NCI-H526 (cell line): ENCODE data around the gene SGSM2.
"Not testable (repeated sequence)": the region's sequence is repeated elsewhere in the genome, so short reads cannot be mapped to it uniquely, and the experiment has no call there.

Experiments used
- DNase-seq, 2 experiments: peaks; one replicate each; lab custom pipeline; 2025; lab: John Stamatoyannopoulos, UW

Gene SGSM2

GRCh38 chr17:2336852-2337543, at the start of gene SGSM2:
SGSM2 (plus strand) TSS chr17:2337501; CDS start chr17:2337689, 188 bp downstream.
- DNase-seq: peak in 1 of 2 experiments; percentile 67

DNA sequence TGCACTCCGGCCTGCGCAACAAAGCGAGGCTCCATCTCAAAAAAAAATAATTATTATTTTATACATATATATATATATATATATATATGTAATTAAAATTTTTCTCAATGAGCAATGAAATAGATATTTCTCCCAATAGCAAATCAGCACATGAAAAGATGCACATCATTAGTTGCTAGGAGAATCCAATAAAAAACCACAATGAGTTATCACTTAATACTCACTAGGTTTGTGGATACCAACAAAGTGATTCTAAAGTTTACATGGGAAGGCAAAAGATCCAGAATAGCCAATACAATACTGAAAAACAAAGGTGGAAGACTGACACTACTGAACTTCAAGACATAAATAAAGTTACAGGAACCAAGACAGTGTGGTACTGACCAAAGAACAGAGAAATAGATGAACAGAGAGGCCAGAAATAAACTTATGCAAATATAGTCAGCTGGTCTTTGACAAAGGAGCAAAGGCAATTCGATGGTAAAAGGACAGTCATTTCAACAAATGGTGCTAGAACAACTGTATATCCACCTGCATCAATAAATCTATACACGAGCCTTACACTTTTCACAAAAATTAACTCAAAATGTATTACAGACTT, 47.3 kb upstream of the SGSM2 start:
- DNase-seq: no peak

DNA sequence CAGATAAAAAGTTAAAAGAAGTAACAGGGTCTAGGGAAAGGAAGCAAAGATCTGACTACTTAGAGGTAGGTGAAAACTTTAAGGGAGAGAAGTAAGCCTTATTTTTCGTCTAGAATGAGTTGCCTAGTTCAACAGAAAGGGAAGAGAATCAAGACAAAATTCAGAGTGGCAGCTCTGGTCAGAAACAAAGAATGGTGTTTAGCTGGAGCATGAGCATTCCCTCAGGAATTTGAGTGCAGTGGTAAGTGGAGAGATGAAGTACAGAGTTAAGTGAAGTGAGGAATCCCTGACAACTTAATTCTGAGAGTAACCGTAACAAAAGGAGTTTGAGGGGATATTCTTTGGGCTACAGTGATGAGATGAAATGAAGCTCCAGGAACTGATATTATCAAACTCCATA, 45.2 kb upstream of the SGSM2 start:
- no peak for DNase-seq

DNA sequence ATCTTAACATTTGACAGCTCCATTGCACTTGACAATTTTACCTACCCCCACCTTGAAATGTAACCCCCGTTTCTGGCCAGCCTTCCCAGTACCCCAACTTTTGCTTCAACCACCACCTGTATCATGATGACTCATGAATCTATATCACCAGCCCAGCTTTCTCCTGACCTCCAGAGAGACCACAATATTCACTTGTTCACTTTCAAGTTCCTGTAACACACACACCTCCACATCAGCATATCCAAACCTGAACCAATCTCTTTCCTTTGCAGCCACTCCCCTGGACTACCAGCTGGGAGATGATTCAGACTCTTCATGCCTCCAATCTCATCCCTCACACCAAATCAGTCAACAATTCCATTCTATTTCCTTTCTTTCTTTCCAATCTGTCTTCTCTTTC, 41.7 kb upstream of the SGSM2 start:
- no peak for DNase-seq

- DNase-seq: no peak
Measured at GRCh38 chr17:2297023-2297422, 40.3 kb upstream of the SGSM2 start.

DNA sequence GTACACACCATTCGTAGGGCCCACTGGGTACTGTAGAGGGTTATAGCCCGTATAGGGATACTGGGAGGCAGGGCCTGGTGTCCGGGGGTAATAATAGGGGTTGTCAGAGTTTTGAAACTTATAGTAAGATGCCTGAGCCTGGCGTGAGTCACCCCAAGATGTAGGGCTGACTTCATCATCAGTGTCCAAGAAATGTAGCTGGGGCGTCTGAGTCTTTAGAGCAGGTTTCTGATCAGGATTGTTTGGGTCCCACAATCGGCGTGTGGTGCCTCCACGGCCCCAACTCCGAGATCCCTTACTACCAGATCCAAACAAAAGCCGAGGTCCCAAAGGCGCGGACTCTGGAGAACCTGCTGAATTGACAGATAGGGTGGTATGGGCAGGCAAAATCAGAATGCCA, 38.2 kb upstream of the SGSM2 start:
- no peak for DNase-seq

GRCh38 chr17:2299756-2300155, 37.5 kb upstream of the SGSM2 start:
- no peak for DNase-seq

- no peak for DNase-seq
Measured at GRCh38 chr17:2302778-2303203, 34.5 kb upstream of the SGSM2 start.

- peak; percentile 69 to 88 for DNase-seq
Measured at GRCh38 chr17:2303204-2304188, 33.8 kb upstream of the SGSM2 start, which contains the start of the genes SMG6 and SRR. SMG6 (minus strand) TSS chr17:2303785; CDS start chr17:2303720, 65 bp downstream. SRR (plus strand) TSS chr17:2303950; CDS start chr17:2315561, 11,611 bp downstream.

GRCh38 chr17:2304931-2305330, 32.4 kb upstream of the SGSM2 start:
- no peak for DNase-seq

GRCh38 chr17:2309338-2310154, 27.8 kb upstream of the SGSM2 start:
- no peak for DNase-seq

DNA sequence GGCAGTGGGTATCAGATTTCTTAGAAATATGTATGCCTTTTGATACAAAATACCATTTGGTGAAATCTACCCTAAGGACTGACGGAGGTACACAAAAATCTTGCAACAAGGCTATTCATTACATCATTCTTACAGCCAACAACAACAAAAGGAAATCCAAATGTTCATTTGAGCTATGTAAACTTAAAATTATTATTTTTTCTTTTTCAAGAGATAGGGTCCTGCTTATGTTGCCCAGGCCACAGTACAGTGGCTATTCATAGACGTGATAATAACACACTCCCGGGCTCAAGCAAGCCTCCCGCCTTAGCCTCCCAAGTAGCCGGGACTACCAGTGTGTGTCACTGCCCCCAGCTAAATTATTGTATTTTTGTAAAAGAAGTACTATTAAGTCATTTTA, 24.6 kb upstream of the SGSM2 start:
- DNase-seq: no peak

DNA sequence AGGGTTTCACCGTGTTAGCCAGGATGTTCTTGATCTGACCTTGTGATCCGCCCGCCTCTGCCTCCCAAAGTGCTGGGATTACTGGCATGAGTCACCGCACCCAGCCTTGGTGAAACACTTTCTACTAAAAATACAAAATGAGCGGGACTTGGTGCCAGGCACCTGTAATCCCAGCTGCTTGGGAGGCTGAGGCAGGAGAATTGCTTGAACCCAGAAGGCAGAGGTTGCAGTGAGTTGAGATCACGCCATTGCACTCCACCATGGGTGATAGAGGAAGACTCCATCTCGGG, 20.4 kb upstream of the SGSM2 start:
- DNase-seq: not testable (repeated sequence)

GRCh38 chr17:2317796-2318195, 19.5 kb upstream of the SGSM2 start:
- no peak for DNase-seq

DNA sequence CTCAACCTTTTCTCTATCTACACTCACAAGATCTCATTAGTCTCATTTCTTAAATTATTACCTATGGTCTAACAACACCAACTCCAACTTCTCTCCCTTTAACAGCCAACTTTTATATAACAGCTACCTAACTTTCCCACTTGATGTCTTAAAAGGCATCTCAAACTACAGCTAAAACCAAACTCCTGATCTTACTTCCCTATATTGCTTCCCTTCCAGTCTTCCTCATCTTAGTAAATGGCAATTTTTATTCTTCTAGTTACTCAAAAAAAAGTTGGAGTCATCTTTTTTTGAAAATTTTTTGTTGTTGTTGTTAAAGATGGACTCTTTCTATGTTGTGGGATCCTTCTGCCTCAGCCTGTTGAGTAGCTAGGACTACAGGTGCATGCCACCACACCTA, 18.2 kb upstream of the SGSM2 start:
- DNase-seq: no peak

DNA sequence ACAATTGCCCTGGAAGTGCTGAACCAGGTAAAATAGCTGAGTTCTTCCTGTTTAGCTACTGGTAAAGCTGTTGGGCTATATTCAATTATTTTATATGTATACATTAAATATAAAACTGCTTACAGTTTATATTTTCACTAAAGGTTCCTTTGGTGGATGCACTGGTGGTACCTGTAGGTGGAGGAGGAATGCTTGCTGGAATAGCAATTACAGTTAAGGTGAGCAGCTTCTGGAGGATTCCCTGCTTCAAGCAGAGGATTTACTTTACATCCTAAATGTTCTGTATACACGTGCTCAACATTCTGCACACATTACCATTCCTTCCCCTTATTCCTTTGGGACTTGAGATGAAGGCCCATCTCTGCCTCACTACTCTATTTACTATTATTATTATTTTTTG, 15.9 kb upstream of the SGSM2 start:
- no peak for DNase-seq

DNA sequence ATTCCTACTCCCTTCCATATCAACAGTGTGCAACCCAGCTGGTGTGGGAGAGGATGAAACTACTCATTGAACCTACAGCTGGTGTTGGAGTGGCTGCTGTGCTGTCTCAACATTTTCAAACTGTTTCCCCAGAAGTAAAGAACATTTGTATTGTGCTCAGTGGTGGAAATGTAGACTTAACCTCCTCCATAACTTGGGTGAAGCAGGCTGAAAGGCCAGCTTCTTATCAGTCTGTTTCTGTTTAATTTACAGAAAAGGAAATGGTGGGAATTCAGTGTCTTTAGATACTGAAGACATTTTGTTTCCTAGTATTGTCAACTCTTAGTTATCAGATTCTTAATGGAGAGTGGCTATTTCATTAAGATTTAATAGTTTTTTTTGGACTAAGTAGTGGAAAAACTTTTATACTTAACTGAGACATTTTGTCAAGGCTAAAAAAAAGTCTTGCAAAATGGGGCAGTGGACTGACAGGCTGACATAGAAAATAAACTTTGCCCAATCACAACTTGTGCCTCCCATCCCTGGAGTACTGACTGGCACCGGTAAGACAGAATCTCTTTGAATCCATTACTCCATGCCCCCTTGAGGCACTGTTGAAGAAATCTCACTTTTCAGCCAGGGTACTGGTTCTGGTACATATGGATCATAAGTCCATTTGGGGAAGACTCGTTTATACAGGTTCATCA, 13.5 kb upstream of the SGSM2 start:
- no peak for DNase-seq

- no peak for DNase-seq
Measured at GRCh38 chr17:2331303-2331702, 6.0 kb upstream of the SGSM2 start.

DNA sequence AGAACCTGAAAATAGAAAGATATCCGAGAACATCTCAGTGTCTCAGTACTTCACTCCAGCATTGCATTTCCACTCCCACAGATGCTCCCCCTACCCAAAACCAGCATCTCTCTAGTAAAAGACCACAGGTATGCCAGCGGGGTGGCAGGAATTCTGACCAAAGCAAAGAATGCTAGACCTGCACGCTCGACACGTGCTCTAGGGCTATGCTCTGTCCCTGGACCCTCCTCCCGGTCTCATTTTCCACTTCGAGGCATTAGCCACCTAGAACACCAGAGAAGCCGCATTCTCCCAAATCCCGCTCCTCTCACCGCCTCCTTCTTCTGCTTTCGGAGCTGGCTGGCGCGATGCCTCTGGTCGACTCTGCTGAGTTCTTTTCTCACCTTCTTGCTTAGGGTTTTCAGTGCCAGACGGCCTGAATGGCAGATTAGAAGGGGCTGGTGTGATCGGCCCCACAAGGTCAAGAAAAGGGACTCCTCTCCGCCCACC, 1.5 kb upstream of the SGSM2 start:
- no peak for DNase-seq

DNA sequence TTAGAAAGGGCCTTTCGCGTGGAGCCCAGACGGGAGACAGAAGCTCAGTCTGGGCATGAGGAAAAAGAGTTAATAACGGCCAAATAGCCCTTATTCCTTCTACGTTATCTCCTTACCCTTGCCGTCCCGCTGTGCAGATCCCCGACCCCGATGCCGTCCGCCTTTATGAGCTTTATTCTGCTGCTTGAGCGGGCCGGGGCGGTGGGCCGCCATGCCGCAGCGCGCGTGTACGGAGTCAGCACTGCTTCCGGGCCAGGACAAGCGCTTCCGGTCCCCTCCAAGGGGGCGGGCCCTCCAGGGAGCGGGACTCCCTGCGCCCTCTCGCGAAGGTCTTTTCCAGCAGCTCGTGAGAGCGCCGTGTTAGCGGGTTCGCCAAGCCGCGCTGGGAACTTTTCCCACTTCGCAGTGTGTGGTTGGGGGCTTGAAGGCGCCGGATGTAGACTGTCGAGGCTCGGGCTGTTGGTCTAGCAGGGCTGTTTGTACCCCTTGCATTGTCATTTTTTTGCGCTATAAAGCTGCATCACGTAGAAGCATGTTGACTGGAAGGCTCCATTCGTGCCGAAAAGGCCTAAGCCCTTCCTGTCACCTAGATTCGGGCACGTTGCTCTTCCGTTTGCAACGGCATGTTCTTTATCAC, 968 bp upstream of the SGSM2 start, which contains the start of gene TSR1:
TSR1 (minus strand) TSS at position 243 of the 637 bp plus-strand sequence; CDS start at position 213, 30 bp downstream.
- peak; percentile 57 to 86 for DNase-seq
